NCI-H1417 treated with DMSO at 0.1 percent for 48 hours (cell line): ENCODE data around the gene MECP2.

ENCODE experiments used
- DNase-seq: peaks from one replicate; lab custom pipeline; 2025; lab: John Stamatoyannopoulos, UW

Gene MECP2

DNA sequence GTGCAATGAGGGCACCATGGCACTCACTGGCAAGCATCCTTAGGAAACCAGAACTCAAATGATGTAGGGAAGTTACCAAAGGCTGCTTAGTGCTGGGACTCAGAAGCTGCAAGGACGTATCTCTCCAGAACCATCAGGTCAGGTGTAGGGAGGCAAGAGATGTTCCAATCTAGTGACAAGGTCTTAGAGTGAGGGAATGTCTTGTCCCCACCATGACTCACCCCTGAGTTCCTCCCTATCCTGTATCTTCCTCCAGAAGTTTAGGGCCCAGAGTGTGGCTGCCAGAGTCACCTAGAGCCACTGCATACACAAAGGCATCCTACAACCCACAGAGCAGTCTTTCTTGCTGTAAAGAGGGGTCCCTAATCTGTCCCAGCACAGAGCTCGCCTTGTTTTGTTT lies 63.7 kb downstream of the MECP2 start:
- DNase-seq: no peak

DNA sequence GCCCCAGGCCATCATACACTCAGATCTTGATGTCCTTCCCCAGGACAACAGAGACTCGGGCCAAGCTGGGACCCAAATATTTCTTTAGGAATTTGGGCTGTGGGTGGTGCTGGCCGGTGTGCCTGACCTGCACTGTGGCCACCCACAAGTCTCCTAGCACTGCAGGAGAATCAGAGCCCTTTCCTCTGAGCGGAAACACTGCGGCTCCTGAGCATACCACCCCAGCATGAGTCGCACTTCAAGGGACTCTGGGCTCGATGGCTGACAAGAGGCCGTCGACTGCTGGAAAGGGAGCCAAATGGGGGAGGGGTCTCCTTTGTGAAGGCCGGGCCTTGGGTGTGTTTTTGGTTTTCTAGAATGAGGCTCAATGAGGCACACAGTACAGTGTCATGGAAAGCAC lies 64.9 kb downstream of the MECP2 start:
- DNase-seq: no peak

DNA sequence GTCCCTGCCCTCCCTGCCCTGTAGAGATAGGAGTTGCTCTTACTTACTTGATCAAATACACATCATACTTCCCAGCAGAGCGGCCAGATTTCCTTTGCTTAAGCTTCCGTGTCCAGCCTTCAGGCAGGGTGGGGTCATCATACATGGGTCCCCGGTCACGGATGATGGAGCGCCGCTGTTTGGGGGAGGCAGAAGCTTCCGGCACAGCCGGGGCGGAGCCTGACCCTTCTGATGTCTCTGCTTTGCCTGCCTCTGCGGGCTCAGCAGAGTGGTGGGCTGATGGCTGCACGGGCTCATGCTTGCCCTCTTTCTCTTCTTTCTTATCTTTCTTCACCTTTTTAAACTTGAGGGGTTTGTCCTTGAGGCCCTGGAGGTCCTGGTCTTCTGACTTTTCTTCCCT lies 65.4 kb downstream of the MECP2 start:
- no peak for DNase-seq

DNA sequence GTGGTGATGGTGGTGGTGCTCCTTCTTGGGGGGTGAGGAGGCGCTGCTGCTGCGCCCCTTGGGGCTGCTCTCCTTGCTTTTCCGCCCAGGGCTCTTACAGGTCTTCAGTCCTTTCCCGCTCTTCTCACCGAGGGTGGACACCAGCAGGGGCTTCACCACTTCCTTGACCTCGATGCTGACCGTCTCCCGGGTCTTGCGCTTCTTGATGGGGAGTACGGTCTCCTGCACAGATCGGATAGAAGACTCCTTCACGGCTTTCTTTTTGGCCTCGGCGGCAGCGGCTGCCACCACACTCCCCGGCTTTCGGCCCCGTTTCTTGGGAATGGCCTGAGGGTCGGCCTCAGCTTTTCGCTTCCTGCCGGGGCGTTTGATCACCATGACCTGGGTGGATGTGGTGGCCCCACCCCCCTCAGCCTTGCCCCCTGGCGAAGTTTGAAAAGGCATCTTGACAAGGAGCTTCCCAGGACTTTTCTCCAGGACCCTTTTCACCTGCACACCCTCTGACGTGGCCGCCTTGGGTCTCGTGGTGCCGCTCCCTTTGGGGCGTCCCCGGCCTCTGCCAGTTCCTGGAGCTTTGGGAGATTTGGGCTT lies 66.7 kb downstream of the MECP2 start:
- DNase-seq: no peak

DNA sequence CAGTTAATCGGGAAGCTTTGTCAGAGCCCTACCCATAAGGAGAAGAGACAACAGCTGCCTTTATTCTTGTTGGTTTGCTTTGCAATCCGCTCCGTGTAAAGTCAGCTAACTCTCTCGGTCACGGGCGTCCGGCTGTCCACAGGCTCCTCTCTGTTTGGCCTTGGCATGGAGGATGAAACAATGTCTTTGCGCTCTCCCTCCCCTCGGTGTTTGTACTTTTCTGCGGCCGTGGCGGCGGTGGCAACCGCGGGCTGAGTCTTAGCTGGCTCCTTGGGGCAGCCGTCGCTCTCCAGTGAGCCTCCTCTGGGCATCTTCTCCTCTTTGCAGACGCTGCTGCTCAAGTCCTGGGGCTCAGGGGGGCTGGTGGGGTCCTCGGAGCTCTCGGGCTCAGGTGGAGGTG lies 67.3 kb downstream of the MECP2 start:
- no peak for DNase-seq

DNA sequence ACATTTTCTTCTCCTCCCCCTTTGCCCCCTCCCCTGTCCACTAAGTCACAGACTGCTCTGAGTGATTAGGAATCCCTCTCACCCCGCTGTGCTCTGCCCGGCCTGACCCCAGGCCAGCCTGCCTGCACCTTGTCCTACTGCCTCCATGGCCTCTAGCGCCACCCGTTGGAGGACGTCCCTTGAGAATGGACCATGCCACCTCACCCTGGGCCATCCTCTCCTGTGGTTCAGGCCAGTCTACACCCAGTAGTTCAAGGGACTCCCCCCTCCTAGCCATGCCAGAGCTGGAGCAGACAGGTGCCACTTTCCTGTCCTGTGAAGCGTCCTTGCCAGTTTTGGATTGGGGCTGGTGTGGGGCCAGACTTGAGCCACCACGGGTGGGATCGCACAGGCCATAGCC lies 68.1 kb downstream of the MECP2 start:
- no peak for DNase-seq

DNA sequence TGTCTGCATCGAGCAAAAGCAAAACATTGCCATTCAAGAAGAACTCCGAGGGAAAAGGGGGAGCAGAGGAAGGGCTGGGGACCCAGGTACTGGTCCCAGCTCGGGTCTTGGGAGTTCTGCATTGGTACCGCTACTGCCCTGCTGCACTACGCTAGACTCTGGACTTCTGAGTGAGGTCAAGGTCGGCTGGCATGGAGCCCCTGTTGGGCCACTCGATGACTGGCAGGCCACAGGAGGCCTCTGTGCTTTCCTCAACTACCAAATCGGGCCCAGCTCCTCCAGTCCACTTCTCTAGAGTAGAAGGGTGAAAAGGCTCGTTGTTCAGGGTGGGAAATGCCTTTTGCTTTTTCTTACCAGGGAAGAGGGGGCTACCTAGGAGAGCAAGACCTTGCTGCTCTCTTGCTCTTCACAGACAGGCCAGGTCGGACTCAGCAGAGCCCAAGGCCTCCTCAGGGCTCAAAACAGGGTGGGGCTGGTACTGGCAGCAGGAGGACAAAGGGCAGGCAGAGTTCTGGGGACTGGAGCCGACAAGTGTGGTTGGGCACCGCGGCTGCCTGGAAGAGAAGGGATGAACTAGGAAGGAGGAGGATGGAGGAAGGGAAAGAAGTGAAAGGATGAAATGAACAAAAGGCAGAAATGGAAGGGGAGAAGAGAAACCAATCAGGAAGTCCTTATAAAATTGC lies 68.9 kb downstream of the MECP2 start:
- DNase-seq: no peak

DNA sequence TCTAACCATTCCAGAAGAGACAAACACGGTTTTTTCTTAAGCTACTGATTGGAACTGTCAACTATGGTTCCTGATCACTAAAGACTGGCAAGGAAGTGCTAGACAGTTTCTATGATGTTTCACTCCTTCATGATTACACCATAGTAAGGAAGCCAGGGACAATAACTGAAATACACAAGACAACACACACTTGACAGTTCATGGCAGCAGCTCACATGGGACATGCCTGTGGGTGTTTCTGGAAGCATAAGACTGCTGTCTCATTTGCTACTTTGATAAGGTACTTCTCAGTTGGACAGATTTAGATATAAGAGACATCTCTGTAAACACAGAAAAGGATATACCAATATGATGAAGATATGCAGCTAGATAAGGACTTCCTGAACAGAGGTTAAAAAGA lies 69.5 kb downstream of the MECP2 start:
- DNase-seq: no peak

DNA sequence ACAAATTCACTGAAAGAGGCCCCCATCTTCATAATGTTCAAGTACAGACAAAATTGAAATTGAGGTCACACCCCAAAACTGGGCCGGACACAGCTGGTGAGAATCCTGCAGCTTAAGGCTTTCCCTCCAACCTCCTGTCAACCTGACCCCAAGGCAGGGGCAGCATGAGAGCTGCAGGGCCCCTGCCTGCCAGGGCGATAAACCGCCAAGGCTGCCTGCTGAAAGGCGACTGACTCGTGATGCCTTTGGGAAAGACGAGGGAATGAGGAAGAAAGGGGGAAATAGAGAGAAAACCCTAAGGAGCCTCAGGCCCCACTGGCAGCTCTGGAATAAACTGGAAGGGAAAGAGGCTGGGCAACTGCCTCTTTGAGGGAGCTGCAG lies 70.5 kb downstream of the MECP2 start:
- DNase-seq: no peak

DNA sequence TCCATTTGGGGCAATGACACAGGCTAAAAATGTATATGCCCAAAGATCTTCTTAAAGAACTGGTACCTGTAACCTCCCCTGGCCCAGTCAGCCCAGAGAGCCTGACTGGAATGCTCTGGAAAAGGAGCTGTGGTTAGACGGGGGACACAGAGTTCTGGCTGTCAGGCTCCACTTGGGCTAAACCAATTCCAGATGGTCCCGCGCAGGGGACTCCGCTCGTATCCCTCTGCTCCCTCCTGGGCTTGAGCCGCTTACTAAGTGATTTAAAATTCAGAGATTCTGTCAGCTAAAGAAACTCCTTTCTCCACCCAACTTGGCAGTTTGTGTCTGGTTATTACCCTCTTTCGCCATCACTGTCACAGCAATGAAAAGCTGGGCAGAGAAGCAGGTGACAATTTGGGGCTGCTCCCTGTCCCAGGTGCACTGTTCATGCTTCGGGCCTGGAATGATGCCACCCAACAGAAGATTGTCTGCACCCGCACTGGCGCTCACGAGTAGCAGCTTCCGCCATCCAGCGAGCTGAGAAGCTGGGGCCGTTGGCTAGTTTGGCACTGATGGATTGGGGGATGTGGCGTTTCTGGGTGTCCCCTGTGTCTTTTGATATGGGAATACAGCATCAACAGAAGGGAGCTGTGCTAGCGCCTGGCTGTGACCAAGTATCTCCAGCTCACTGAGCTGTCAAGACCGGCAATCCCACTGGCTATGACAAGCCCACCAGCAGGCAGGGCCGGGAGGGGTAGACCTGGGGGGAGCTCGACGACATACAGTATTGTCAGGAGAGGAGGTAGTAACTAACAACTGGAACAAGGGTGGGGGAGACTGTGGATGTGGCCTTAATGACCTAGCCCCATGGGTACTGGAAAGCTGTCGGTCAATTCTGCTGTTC lies 71.1 kb downstream of the MECP2 start:
- DNase-seq: no peak

DNA sequence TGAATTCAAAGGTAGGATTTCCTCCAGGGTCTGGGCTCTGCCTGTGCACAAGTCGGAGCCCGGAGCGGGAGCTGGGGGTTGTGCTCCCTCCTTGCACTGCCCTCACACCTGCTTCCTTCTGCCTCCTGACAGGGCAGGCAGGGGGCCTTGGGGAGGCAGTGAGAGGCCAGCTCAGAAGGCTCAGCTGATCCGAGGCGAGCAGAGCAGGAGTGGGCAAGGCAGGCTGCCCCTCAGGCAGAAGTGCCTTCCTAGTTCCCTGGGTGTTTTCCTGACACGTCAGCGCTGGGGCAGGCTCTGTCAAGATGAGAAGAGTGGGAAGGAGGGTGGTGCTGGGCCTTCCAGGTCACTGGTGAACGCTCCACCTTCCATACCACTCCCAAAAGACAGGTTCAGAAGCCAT lies 72.3 kb downstream of the MECP2 start:
- no peak for DNase-seq

DNA sequence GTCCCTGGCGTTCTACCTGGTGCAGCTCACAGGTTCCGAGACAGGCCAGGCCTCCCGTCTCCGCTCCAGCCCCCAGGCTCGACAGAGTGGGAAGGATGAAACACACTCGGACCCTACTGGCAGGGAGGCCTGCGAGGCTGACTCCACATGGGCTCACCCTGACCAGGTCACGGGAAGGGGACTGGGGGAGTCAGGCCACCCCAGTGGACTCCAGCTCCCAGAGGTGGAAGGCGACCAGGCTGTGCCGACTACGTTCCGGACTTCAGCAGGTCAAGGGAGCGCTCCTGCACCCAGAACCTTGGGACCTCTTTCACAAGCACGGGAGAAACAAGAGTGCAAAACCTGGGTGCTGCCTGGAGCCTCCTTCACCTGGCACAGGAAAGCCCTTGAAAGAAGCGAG lies 73.2 kb downstream of the MECP2 start:
- no peak for DNase-seq

DNA sequence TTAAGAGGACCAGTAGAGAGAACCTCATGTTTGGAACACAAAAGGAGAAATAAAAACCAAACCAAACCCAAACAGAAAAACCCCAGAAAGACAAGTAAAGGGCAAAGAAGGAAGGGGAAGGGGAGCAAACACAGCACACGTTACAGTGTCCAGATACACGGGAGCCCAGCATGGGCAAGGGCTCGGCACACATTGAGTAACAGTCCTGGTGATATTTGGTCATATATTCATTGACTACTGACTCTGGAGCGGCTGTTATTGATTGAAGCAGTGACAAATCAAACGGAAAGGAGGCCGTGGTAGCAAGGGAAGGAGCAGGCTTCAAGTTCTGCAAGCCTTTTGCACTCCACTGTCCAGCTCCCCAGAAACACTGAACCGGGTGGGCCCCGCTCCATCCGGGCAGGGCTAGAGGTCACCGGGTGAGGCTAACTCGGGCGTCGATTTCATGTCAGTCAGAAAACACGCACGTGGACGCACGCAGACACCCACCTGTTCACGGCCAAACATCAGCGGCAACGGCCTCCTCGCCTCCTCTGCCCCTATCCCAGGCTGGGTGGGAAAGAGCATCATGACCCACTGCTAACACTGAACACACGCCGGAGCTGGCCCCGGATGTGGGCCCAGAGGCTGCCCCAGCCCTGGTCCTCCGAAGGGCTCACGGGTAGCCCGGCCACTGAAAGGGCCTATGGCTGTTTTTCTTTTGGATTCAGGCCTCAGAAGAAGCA lies 74.1 kb downstream of the MECP2 start:
- DNase-seq: no peak

DNA sequence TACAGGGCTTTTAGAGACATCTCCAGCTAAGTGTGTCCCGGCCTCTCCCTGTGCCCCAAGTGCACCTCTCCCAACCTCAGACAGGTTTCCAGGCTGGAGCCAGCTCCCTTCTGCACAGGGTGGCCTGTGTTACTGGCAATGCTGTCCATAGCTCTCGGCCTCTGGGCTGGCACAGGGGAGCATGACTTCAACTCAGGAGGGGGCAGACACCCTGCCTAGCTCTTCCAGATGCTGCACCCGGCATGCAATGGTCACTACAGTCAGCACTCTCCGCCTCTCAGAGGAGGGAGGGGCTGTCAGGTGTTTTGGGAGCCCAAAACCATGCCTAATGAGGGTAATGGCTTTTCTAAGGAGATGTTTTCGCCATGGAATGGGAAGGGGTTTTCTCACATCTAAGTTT lies 75.4 kb downstream of the MECP2 start:
- DNase-seq: no peak

DNA sequence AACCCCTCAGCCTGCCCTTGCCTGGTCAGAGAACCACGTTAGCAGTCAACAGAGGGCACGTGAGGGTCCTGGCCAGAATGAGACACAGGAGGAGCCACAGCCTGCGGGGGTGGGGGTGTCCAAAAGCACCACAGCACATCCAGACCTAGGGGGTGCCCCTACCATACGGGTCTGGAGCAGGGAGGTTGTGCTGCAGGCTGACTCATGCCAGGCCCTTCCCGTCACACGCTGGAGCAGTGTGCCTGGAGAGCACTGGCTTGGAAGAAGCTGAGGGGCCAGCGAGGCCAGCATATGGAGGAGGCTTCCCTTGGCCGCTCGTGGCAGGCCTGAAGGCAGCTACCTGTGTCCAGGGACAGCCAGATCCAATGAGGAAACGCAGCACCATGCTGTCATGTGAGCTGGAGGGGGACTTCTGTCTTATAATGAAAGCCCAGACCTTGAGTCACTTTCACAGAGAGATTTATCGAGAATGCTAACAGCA lies 76.3 kb downstream of the MECP2 start:
- no peak for DNase-seq

DNA sequence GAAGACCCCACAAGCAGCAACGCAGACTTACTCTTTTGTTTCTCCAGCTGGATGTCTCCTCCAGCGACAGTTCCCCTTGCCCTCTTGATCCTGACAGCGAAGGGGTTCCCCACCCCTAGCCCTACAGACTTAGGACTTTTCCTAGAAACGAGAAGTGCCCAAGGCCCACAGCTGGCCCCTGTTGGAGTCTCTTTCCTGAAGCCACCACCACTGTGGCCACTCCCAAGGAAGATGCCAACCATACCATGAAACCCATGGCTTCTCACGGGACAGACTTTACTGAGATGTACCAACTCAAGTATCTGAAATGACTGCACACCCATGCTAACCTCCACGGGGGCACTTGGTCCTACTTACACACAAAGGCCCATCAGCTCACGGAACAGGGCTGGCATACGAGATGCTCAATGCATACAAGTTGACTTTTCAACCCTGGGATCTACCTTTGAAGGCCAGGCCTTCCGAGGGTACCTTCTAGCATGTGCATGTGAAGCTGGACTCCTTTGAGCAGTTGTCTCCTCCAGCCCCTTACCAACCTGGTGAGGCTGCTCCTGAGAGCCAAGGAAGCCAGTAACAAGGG lies 76.9 kb downstream of the MECP2 start:
- no peak for DNase-seq

DNA sequence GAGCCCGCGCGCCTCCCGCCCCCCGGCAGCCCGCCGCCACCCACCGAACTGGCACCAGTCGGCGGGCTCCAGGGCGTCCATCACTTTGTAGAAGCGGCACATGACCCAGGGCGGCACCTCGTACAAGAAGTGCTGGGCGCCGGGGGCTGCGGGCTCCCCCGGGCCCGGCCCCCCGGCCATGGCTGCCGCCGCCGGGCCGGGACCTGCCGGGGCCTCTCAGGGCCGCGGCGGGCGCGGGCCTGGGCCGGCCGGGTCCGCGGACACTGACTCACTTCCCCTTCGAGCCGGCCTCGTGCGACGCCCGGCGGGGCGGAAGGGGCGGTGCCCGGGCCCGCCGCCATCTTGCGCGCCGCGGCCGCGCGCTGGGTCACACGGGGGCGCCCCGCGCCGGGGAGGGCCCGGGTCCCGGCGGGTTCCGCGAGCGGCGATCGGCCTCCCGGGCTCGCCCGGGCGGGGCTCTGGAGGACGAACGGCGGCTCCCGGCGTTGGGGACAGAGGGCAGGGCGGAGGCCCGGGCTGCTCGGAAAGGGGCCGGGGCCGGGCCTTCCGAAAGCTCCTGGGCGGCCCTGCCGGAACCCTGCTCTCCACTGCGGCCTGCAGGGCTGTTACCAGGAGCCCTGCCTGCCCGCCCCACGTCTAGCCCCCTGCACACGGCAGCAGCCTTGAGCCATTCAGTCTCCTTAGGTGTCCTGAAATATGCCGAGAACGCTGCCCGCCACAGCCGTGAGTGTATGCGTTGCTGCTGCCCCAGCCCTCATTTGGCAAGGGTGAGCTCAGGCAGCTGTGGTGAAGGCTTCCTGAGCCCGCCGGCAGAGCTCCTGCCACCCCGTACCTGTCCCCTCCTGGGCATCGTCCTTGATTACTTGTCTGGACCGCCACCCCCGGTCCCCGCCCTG lies 77.6 kb downstream of the MECP2 start, which contains the start of gene IRAK1:
TSS of gene IRAK1 (minus strand) at position 270 of the 896 bp plus-strand sequence. CDS start at position 180, 90 bp downstream.
- no peak for DNase-seq

DNA sequence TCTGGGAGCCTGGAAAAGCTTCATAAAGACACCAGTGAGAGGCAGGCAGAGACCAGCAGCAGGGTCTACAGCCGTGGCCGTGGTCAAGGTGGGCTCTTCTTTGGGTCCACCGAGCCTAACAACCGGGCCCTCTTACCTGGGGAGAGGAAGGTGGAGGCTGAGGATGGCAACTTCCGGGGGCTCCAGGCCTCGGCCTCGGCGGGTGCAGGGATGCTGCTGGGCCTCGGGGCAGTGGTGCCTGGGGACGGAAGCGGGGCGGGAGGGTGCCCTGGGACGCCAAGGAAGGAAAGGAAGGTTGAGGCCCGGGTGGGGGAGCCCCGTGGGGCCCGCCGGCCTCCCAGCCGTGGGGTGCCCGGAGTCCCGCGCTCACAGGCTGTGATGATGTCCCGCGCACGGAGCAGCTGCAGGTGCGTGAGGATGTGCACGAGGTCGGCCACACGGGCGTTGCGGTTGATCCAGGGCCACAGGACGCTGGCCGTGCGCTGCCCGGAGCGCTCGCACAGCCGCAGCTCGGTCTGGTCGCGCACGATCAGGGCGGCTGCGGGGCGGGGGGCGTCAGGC lies 78.4 kb downstream of the MECP2 start:
- DNase-seq: no peak

DNA sequence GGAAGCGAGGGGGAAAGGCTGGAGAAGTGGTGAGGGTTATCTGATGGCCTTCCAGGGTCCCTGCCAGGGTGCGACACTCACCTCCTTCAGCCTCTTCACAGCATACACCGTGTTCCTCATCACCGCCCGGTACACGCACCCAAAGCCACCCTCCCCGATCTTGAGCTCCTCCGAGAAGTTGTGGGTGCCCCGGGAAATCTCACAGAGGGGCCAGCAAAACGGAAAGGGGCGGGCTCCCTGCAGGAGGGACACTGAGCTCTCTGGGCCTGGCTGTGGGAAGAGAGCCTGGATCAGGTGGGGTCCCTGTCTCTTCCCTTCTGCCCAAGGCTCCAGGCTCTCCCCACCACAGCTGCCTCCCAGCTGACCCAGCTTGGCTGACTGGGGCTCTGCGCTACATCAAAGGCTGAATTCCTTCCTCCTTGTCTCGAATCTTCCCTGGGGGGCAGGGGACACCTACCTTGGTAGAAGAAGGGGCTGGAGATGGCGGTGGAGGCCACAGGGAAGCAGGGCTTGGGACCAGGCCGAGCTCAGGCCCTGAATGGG lies 78.9 kb downstream of the MECP2 start:
- DNase-seq: no peak
